Measurements from ENCODE around the gene C4B.

DNA sequence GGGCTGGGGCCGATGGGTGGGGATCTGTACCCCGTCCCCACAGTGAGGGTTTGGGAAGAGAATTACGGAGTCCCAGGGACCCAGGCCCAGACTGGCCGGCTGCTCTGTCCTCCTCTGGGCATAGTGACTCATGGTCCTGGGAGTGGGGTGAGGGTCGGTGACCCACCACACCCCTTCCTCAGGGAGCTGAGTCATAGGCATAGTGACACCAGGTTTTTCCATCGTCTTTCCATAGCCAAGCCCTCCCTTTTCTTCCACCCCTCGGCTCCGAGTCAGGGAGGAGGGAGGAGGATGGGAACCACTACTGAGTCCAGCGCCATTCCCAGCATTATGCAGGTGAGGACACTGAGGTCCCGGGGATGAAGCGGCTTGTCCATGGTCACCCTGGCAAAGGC lies 32.5 kb downstream of the C4B start:
- TF ChIP-seq, protein P1, sequence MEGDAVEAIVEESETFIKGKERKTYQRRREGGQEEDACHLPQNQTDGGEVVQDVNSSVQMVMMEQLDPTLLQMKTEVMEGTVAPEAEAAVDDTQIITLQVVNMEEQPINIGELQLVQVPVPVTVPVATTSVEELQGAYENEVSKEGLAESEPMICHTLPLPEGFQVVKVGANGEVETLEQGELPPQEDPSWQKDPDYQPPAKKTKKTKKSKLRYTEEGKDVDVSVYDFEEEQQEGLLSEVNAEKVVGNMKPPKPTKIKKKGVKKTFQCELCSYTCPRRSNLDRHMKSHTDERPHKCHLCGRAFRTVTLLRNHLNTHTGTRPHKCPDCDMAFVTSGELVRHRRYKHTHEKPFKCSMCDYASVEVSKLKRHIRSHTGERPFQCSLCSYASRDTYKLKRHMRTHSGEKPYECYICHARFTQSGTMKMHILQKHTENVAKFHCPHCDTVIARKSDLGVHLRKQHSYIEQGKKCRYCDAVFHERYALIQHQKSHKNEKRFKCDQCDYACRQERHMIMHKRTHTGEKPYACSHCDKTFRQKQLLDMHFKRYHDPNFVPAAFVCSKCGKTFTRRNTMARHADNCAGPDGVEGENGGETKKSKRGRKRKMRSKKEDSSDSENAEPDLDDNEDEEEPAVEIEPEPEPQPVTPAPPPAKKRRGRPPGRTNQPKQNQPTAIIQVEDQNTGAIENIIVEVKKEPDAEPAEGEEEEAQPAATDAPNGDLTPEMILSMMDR (IDR thresholded peaks at IDR 0.05): no peak
- no peak for TF ChIP-seq ZFX (IDR thresholded peaks at IDR 0.05; ENCODE audit: borderline replicate concordance)

All from 22Rv1 (cell line).